ENCODE data around the gene ZNF362.

DNA sequence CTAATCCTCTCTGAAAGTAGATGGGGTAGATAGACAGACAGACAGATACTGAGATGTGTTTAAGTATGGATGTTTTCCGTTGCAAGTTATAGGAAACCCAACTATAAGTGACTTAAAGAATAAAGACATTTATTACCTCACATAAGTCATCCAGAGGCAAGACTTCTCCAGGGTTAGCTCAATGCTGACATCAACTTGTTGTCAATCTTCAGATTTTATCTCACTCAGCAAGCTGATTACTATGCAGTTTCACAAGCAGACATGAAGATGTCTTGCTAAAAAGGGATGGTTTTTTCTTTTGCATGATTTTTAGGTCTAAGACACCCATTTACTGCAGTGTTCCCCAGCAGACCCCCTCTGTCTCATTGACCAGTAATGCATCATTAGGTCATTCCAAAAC lies 30.7 kb upstream of the ZNF362 start:
- TF ChIP-seq EZH2phosphoT487 (IDR thresholded peaks at IDR 0.05; ENCODE audit: borderline replicate concordance, low read depth): no peak
- TF ChIP-seq TEAD4 (IDR thresholded peaks at IDR 0.05; ENCODE audit: borderline replicate concordance, insufficient read depth): no peak
- TF ChIP-seq, protein P1, sequence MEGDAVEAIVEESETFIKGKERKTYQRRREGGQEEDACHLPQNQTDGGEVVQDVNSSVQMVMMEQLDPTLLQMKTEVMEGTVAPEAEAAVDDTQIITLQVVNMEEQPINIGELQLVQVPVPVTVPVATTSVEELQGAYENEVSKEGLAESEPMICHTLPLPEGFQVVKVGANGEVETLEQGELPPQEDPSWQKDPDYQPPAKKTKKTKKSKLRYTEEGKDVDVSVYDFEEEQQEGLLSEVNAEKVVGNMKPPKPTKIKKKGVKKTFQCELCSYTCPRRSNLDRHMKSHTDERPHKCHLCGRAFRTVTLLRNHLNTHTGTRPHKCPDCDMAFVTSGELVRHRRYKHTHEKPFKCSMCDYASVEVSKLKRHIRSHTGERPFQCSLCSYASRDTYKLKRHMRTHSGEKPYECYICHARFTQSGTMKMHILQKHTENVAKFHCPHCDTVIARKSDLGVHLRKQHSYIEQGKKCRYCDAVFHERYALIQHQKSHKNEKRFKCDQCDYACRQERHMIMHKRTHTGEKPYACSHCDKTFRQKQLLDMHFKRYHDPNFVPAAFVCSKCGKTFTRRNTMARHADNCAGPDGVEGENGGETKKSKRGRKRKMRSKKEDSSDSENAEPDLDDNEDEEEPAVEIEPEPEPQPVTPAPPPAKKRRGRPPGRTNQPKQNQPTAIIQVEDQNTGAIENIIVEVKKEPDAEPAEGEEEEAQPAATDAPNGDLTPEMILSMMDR (IDR thresholded peaks at IDR 0.05): no peak
- no peak for TF ChIP-seq RFX5 (IDR thresholded peaks at IDR 0.05; ENCODE audit: low read length)
- TF ChIP-seq, protein P2, sequence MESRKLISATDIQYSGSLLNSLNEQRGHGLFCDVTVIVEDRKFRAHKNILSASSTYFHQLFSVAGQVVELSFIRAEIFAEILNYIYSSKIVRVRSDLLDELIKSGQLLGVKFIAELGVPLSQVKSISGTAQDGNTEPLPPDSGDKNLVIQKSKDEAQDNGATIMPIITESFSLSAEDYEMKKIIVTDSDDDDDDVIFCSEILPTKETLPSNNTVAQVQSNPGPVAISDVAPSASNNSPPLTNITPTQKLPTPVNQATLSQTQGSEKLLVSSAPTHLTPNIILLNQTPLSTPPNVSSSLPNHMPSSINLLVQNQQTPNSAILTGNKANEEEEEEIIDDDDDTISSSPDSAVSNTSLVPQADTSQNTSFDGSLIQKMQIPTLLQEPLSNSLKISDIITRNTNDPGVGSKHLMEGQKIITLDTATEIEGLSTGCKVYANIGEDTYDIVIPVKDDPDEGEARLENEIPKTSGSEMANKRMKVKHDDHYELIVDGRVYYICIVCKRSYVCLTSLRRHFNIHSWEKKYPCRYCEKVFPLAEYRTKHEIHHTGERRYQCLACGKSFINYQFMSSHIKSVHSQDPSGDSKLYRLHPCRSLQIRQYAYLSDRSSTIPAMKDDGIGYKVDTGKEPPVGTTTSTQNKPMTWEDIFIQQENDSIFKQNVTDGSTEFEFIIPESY (IDR thresholded peaks at IDR 0.05; ENCODE audit: borderline replicate concordance, low read depth): no peak
- TF ChIP-seq, protein P3, sequence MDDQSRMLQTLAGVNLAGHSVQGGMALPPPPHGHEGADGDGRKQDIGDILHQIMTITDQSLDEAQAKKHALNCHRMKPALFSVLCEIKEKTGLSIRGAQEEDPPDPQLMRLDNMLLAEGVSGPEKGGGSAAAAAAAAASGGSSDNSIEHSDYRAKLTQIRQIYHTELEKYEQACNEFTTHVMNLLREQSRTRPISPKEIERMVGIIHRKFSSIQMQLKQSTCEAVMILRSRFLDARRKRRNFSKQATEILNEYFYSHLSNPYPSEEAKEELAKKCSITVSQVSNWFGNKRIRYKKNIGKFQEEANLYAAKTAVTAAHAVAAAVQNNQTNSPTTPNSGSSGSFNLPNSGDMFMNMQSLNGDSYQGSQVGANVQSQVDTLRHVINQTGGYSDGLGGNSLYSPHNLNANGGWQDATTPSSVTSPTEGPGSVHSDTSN (IDR thresholded peaks at IDR 0.05): no peak
- no peak for TF ChIP-seq TAF1 (IDR thresholded peaks at IDR 0.05; ENCODE audit: borderline replicate concordance, low read depth, low read length)
- no peak for TF ChIP-seq YY1 (IDR thresholded peaks at IDR 0.05; ENCODE audit: low read depth)
- no peak for TF ChIP-seq GATA2 (CRISPR knock-in tag; IDR thresholded peaks at IDR 0.05)
- TF ChIP-seq GABPA (IDR thresholded peaks at IDR 0.05; ENCODE audit: low read depth): no peak
- TF ChIP-seq JUND (IDR thresholded peaks at IDR 0.05): no peak
- TF ChIP-seq SIN3A (IDR thresholded peaks at IDR 0.05; ENCODE audit: borderline replicate concordance, low read depth, low read length): no peak

Measured in SK-N-SH (cell line).